EH (cell line): ENCODE measurements around the gene EIF2AK2.
A peak's percentile ranks its signal among the peaks of the same experiment; 100 is the strongest.

ENCODE experiments used
- DNase-seq: peaks from one replicate; pipeline ENCODE4 v3.0.0-alpha.2; 2015; ENCODE audit warnings: low read depth

EIF2AK2 gene

DNA sequence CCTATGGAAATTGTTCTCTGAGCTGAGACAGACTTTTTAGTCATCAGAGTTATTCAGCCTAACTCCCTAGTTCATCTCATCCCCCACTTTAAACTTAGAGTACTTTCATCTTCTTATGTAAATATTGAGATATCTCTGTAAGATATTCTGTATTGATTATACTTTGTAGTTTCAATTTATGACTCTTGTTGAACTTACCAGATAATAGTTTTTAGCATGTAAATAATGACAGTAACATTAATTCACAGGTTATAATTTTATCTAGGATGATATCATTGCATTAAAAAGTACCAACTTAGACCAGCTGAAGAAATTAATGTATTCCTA lies 14.8 kb upstream of the EIF2AK2 start:
- DNase-seq = no peak

DNA sequence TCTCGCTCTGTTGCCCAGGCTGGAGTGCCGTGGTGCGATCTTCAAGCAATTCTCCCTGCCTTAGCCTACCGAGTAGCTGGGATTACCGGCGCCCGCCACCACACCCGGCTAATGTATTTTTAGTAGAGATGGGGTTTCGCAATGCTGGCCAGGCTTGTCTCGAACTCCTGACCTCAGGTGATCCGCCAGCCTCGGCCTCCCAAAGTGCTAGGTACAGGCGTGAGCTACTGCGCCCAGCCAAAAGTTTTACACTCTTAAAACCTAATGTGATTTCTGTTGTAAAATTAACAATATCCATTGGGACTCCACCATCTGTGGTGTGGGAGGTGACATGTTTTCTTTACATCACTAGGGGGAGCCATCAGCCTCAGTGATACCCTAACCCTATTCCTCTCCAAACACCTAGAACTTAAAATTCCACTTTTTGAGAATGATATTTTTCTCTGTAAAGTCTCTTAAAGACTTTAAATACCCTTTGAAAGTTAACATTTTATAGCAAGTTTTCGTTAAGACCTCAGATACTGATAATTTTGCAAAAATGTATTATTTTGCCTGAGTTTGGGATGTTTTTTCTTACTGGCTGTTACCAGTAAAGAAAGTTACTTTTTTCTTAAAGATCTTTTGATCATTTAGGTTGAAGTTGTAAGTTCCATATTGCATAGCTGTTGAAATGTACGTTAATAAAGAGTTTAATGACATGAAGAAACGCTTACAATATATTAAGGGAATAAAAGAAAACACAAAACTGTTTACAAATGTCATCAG lies 11.6 kb upstream of the EIF2AK2 start:
- peak; percentile 62 for DNase-seq

DNA sequence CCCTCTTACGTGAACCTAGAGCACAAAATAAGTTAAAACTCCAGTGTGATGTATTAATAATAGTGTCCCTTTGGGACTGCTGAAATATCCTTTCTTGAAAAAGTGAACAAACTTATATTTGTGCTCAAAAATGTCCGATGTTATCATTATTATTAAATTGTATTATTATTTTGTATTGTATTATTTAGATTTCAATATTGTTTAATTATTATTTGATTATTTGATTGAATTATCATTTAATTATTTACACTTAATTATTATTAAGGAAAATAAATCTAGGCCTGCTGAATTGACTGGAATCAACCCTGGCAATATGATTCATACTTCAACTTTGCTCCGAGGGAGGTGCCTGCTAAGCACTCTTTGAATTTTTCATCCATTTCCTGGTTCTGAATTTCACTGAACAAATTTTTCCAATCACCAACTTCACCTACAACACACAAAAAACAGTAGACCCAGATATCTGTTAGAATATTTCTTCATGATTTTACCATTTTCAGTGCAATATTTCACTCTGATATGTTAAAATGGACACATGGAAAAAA lies 10.9 kb upstream of the EIF2AK2 start:
- DNase-seq = no peak

DNA sequence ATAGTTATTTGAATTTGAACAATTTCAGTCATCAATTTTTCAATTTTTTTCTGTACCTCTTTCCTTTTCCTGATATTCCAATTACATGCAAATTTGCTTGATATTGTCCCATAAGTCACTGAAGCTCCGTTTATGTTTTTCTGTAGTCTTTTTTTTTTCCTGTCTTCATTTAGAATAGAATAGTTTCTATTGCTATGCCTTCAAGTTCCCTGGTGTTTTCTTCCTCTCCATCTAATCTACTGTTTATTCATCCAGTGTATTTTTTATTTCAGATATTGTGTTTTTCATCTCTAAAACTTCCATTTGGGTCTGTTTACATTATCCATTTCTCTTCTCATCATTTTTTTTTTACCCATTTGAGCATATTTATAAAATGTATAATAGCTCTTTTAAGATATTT lies 8.0 kb upstream of the EIF2AK2 start:
- DNase-seq = no peak

DNA sequence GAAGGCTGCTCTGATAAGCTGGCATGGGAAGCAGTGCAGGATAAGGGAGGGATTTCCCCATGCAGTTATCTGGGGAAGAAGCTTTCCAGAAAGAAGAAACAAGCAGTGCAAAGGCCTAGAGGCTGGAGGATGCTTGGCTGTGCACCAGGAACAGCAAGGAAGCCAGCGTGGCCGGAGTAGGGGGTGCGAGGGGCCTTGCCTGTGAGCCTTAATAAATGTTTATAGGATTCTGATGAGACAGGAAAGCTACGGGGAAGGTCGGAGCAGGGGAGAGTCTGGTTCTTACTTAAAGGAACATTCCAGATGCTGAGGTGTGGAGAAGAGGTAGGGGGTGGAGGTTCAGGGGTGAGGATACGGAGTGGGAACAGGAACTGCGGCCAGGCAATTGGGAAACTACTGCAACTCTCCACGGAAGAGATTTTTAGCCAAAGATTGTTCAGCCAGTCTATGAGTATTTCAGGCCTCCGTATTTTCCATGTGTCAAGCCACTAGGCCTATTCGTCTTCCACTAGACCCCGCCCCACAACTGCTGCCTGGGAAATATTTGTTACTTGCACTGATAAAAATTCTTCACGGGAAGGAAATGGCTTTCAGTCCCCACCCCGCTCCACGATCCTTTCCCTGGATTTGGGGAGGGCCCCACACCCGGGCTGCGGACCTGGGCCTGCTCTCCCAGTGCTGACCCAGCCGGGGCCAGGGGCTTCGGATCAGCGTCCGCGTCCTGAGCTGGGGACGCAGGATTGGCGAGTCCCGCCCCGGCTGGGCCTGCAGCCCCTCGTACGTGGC lies 516 bp downstream of the EIF2AK2 start:
- DNase-seq = peak; percentile 67

DNA sequence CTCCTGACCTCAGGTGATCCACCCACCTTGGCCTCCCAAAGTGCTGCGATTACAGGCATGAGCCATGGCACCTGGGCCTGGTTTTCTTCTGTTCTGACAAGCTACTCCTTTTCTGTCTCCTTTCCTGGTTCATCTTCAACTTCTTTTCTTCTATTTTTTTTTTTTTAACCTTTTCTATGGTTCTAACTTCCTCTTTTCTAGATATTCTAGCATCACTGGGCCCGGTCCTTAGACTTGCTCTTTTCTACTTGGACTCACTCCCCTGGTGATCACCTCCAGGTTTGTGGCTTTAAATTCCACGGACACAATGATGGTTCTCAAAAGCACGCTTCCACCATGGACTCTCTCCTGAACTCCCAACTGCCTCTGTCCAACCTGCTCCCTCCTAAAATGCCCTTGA lies 2.0 kb downstream of the EIF2AK2 start:
- DNase-seq = no peak

DNA sequence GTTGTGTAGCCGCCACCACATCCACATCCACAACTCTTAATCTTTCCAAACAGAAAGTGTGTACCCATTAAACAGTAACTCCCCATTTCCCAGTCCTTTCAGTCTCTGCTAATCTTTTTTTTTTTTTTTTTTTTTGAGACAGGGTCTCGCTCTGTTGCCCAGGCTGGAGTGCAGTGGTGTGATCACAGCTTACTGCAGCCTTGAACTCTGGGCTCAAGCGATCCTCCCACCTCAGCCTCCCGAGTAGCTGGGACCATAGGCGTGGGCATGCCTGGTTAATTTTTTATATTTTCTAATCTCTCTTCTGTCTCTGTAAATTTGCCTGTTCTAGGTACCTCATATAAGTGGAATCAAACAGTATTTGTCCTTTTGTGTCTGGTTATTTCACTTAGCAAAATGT lies 3.6 kb downstream of the EIF2AK2 start:
- DNase-seq = no peak

DNA sequence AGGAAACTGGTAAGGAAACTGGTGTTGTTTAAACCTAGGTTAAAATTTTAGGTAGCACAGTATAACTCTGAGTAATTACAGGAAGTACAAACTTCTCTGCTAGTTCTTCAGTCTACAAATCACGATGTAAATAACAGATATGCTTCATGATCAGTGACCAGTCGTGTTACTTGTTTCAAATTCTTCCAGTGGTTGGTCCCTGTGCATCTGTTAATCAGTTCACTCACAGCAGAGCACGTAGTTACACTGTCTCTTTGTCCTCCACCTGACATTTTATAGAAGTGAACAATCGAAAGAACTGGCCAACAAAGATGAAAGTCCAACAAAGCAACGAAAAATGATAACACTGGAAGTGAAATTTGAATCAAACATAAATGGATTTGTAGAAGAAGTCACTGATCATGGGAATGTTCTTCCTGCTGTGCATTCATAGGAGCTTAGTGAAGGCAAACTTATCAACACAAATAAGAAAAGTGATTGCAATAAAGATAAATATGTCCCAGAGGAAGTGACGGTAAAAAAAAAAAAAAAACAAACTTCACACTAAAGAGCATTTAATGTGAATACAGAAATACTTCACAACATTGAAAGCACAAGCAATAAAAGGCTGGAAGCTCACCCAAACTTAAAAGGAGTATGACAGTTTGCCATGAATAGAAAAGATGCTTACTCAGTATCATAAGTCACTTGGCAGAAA lies 7.0 kb downstream of the EIF2AK2 start:
- no peak for DNase-seq

DNA sequence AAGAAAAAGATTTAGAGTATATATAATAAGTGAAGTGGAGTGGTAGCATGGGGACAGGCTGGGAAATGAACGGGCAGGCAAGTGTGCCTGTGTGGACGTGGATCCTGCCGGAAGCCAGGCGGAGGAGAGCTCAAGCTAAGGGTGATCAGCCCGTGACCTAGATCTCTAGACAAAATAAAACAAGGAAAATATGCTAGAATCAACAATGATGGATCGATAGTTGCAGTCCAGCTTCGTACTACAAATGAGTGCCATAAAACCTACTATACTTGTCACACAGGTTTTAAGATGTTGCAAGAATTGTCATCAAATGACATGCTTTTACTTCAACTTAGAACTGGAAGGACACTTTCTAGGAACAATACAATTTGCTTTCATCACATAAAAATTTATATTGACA lies 8.5 kb downstream of the EIF2AK2 start:
- DNase-seq = no peak

DNA sequence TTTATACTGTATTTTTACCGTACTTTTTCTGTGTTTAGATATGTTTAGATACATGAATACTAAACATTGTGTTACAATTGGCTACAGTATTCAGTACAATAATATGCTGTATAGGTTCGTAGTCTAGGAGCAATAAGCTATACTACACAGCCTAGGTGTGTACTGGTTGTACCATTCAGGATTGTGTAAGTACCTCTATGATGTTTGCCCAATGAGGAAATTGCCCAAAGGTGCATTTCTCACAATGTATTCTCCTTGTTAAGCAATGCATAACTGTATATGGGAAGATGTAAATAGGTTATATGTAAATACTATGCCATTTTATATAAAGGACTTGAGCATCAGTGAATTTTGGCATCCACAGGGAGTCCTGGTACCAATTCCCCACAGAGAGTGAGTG lies 10.7 kb downstream of the EIF2AK2 start:
- no peak for DNase-seq

DNA sequence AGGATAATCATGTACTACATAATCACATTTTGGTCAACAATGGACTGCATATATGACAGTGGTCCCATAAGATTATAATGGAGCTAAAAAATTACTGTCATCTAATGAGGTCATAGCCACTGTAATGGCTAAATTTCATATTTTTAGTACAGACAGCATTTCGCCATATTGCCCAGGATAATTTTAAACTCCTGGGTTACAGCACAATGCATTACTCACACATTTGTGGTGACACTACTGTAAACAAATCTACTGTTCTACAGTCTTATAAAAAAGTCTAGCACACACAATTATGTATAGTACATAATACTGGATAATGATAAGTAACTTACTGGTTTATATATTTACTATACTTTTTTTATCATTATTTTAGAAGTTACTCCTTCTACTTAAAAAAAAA lies 12.8 kb downstream of the EIF2AK2 start:
- DNase-seq = peak; percentile 69

DNA sequence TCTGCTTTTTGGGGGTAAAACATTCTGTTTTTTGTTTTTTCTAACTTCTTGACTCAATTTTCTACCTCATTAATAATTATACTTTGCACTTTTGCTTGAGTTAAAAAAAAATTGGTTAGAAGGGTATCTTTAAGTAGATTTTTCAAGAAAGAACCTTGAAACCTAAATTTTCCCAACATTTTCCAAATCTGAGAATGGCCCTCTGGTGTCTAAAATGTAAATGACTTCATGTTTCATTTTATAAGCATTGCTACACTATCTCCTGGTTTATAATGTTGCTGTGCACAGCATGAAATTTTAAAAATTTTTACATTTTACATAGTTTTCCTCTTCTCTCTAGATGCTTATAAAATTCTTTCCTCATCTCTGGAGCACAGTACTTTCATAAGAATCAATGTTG lies 14.2 kb downstream of the EIF2AK2 start:
- no peak for DNase-seq

DNA sequence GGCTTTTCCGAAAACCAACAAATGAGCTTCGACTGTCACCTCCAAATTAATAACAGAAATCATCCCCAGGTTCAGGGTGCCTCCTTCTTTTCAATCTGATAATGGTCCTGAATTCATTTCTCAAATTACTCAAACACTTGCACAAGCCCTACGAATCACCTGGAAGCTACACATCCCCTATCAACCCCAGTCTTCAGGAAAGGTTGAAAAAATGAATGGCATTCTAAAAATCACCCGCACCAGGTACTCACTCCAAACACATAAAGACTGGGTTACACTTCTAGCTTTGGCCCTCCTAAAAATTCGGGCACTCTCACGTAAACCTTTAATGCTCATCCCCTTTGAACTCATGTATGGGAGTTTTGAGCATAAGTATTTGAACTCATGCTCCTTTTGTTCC lies 23.9 kb downstream of the EIF2AK2 start:
- no peak for DNase-seq

DNA sequence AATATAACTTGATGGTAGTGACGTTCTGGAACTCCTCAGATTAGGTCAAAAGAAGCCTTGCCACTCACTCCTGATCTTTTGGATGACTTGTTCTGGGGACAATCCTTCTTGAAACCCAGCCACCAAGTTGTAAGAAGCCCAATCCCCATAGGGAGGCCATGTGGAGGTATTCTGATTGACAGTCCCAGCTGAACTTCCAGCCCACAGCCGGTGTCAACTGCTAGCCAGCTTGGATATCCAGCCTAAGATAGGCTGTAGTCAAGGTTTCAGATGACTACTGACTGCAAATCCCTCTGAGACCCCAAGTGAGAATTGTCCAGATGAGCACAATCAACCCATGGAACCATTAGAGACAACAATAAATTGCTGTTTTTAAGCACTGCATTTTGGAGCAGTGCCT lies 31.4 kb downstream of the EIF2AK2 start:
- DNase-seq = no peak

DNA sequence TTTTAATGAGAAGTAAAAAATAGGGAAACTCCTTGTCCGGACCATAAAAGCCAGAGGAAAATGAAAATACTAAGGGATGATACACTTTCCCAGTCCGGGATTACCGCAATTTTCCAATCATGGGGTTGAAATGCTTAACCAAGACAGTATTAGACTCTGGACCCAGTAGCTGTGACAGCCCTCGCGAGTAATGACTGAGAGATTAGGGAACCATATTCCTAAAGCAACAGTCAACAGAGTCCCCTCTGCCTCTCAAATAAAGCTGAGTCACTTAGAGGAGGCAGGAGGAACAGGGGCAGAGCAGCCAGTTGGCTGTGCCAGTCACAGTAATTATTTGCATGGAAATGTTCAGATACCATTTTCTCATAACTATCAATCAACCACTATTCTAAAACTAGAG lies 37.6 kb downstream of the EIF2AK2 start:
- no peak for DNase-seq

DNA sequence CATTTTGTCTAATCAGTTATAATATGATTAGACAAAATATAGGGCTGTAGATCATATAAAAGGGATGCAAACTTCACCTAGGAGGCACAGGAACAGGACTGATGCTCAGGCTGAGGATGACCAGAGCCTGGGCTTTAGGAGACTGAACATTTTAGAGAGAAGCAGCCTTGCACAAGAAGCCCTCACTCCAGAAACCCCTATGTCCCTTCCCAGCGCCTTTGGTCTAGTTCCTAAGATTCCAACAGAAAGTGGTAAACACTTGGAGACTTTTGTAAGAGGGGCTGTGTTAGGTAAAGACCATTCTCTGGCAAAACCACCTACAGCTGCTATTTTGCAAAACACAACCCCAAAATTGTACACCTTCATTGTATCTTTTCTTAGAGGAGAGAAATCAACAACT lies 39.2 kb downstream of the EIF2AK2 start:
- no peak for DNase-seq

DNA sequence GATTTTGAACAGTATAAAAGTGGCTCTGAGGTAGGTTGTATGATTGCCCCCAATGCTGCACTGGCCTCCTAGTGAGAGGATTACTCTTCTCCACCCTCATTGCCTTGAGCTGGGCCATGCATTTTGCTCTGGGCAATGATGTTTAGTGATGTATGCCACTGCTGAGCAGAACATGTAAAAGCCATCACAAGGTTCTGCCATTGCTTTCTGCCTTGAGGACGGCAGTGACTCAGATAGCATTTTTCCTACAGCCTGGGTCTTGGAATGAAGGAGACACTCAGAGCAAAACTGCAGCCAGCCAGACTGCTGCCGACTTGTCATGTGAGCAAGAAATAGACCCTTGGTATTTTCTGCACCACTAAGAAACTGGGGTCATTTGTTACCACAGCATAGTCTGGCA lies 44.8 kb downstream of the EIF2AK2 start:
- no peak for DNase-seq

DNA sequence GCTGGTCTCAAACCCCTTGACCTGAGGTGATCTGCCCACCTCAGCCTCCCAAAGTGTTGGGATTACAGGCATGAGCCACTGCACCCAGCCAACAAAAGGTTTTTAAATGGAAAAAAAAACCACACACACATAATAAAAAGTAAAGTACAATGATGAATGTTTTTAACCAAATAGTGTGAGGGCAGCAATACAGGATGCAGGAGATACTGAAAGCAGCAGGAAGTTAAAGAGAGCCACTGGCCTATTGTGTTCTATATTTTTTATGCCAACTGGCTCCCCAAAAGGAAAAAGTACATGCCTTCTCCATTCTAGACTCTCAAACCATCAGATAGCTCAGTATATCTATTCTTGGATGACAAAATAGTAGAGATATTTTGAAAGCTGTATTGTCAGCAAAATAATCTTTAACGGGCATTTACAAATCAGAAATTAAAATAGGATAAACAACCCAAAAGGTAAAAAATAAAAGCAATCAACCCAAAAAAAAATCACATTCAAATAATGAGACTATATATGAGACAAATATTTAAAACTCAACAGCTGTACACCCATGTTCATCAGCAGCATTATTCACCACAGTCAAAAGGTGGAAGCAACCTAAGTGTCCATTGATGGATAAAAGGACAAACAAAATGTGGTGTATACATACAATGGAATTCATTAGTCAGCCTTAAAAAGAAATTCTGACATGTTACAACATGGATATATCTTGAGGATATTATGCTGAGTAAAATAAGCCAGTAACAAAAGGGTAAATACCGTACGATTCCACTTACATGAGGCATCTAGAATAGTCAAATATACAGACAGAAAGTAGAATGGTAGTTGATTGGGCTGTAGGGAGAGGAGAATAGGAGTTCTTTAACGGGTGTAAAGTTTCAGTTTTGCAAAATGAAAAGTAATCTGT lies 46.2 kb downstream of the EIF2AK2 start:
- no peak for DNase-seq

DNA sequence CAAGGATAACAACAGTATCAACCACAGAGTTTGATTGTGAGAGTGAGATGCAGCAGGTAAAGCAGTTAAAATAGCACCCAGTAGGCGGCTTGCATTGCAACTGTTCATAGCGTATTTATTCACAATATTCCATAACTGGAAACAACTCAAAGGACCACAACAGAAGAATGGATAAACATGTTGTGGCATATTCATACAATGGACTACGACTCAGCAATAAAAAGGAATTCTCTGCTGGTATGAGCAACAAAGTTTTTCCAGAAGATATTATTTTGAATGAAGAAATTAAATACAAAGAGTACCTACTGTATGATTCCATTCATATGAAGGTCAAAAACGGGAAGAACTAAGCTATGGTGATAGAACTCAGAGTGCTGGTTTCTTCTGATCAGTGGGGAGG lies 47.3 kb downstream of the EIF2AK2 start:
- DNase-seq = no peak

DNA sequence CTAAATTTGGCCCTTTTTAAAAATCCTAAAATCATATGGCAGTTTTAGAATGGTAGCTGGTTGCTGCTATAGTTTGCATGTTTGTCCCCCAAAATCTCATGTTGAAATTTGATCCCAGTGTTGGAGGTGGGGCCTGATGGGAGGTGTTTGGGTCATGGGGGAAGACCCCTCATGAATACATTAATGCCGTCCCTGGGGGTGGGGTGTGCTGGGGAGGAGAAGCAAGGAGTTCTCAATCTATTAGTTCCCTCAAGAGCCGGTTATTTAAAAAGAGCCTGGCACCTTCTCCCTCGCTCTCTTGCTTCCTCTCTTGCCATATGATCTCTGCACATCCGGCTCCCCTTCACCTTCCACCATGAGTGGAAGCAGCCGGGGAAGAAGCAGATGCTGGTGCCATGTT lies 51.6 kb downstream of the EIF2AK2 start:
- no peak for DNase-seq

DNA sequence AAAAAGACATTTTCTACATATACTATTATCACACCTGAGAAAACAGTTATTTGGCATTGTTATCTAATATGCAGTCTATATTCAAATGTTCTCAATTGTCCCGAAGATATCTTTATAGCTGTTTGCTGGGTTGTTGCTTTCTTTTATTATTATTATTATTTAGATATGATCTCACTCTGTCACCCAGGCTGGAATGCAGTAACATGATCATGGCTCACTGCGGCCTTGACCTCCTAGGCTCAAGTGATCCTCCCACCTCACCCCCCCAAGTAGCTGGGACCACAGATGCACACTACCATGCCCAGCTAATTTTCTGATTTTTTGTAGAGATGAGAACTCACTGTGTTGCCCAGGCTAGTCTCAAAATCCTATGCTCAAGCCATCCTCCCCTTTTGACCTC lies 52.6 kb downstream of the EIF2AK2 start:
- DNase-seq = no peak

DNA sequence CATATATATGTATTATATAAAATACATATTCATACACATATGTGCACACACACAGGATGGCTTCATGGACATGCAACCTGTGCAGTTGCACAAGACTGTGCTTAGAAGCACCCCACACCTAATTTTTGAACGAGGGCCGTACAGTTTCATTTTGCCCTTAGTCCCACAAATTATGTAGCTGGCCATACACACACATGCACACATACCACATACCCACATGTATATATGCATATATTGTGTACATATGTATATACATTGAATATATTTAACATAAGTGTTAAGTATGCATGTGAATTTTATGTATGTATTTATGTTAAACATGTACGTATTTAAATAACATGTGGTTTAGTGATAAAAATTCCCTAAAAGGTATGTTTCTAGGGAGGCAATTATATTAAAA lies 54.2 kb downstream of the EIF2AK2 start:
- DNase-seq = no peak
